Measurements from ENCODE around the gene CST11. TPM values are rescaled to one million over a fixed set of nuclear protein-coding genes. Genes with fewer than 3 reads are reported as not detected.

Gene CST11
- total and polyA plus RNA-seq, 2 donors (not counting 3 experiments of a cell fraction or from before 2014, with no cell fraction given): not detected

GRCh38 chr20:23442436-23442835, 10.2 kb downstream of the CST11 start:
- TF ChIP-seq POLR2AphosphoS5 (IDR thresholded peaks at IDR 0.05; ENCODE audit: insufficient read depth, low read depth, low read length): no peak
- TF ChIP-seq JUN (IDR thresholded peaks at IDR 0.05; ENCODE audit: borderline replicate concordance, insufficient read depth, insufficient read length, low read depth): no peak
- no peak for TF ChIP-seq POLR2A (IDR thresholded peaks at IDR 0.05; ENCODE audit: low read depth, low read length)
- no peak for TF ChIP-seq EZH2 (IDR thresholded peaks at IDR 0.05; ENCODE audit: borderline replicate concordance, low read depth, low read length, severe bottlenecking)
- no peak for TF ChIP-seq MYC (IDR thresholded peaks at IDR 0.05; ENCODE audit: low read depth, low read length)
- no peak for TF ChIP-seq GATA2 (IDR thresholded peaks at IDR 0.05; ENCODE audit: insufficient read depth, insufficient read length, low read depth, low read length)
- no peak for TF ChIP-seq MAX (IDR thresholded peaks at IDR 0.05; ENCODE audit: insufficient read depth, insufficient read length)
- no peak for TF ChIP-seq FOS (IDR thresholded peaks at IDR 0.05; ENCODE audit: borderline replicate concordance, insufficient read depth, low read length)
- TF ChIP-seq, protein P1, sequence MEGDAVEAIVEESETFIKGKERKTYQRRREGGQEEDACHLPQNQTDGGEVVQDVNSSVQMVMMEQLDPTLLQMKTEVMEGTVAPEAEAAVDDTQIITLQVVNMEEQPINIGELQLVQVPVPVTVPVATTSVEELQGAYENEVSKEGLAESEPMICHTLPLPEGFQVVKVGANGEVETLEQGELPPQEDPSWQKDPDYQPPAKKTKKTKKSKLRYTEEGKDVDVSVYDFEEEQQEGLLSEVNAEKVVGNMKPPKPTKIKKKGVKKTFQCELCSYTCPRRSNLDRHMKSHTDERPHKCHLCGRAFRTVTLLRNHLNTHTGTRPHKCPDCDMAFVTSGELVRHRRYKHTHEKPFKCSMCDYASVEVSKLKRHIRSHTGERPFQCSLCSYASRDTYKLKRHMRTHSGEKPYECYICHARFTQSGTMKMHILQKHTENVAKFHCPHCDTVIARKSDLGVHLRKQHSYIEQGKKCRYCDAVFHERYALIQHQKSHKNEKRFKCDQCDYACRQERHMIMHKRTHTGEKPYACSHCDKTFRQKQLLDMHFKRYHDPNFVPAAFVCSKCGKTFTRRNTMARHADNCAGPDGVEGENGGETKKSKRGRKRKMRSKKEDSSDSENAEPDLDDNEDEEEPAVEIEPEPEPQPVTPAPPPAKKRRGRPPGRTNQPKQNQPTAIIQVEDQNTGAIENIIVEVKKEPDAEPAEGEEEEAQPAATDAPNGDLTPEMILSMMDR (IDR thresholded peaks at IDR 0.05; ENCODE audit: extremely low read depth in 1 of 2, insufficient read depth in 1 of 2, low read depth in 1 of 2, low read length in 2 of 2): no peak
- no TSS peak for BruUV-seq (replicated peaks)
- Histone ChIP-seq H3K36me3 (ENCODE audit: control insufficient read depth in 2 of 2, extremely low read depth in 1 of 2, insufficient read depth in 2 of 2, low read length in 2 of 2) (no peaks in the 10 kb centered on the region), H3K9ac (replicated peaks; ENCODE audit: extremely low read depth, insufficient read depth, low read length) (no peak overlapping the region), H3K27ac (ENCODE audit: insufficient read depth, low read depth, low read length) (no peak overlapping the region), H4K20me1 (replicated peaks; ENCODE audit: control insufficient read depth, extremely low read depth, insufficient read depth, low read length) (no peaks in the 10 kb centered on the region), H3K9me1 (replicated peaks; ENCODE audit: control insufficient read depth, extremely low read depth, insufficient read depth, low read length) (no peaks in the 10 kb centered on the region), H2AFZ (ENCODE audit: low read depth, low read length) (no peak overlapping the region), H3K79me2 (ENCODE audit: control insufficient read depth, insufficient read depth, low read length) (no peaks in the 10 kb centered on the region), H3K4me1 (ENCODE audit: control insufficient read depth, extremely low read depth, insufficient read depth, low read length) (no peaks in the 10 kb centered on the region), H3K9me3 (replicated peaks; ENCODE audit: control insufficient read depth, insufficient read depth, low read length) (no peaks in the 10 kb centered on the region), H3K4me3 (replicated peaks in 1 of 3; ENCODE audit: insufficient read depth in 1 of 3, low read depth in 1 of 3, low read length in 3 of 3) (no peak overlapping the region), H3K4me2 (ENCODE audit: insufficient read depth, low read length) (no peak overlapping the region), H3K27me3 (ENCODE audit: control insufficient read depth in 2 of 2, insufficient read depth in 2 of 2, low read length in 2 of 2) (no peaks in the 10 kb centered on the region)
- intact Hi-C loops (cut with micrococcal nuclease) (loop anchor here (1.0 to 5.0 kb wide), 2 partner anchors 164 to 225 kb away; no protein-coding TSS in a partner anchor), dilution Hi-C loops (cut with MboI; ENCODE audit: extremely low pct_ligation_motif_present, low sequenced_read_pairs) (no loop called here)
- DNase-seq (ENCODE audit: low read depth, low spot score) (no peak), FAIRE-seq (no peak)
- CTCF ChIA-PET: interaction anchor here (0.7 to 4.1 kb wide), 13 partner anchors 9 to 226 kb away, joined by 3 to 31 read pairs (median 4); partner anchors contain the start of genes CST11, NAPB and NXT1
- POLR2A ChIA-PET: no interaction called here
